ENCODE results near the gene MAD1L1.

MAD1L1 gene

GRCh38 chr7:2241580-2242540 lies 9.1 kb upstream of the MAD1L1 start, which contains the start of the genes MRM2 and NUDT1:
Gene MRM2 (minus strand): TSS chr7:2242205. CDS start chr7:2242169, 36 bp downstream.
Gene NUDT1 (plus strand): TSS chr7:2242226. CDS start chr7:2244575, 2,349 bp downstream.
- peak; percentile 76 for DNase-seq

DNA sequence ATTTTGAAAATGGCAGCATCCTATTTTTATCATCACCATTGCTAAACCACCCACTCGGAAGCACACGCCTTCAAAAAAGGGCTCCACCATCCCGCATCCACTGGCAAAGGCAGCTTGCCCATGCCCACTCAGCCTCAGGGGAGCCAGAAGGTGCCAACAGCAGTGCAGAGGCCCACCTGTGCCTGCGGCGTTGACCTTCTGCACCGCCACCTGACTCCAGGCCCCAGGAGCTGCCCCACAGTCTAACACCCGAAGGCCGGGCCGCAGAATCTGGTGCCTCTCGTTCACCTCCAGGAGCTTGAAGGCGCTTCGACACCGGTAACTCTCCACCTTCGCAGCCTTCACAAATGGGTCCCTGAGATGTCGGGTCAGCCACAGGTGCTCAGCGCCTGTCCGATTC lies 6.5 kb upstream of the MAD1L1 start:
- DNase-seq: no peak

DNA sequence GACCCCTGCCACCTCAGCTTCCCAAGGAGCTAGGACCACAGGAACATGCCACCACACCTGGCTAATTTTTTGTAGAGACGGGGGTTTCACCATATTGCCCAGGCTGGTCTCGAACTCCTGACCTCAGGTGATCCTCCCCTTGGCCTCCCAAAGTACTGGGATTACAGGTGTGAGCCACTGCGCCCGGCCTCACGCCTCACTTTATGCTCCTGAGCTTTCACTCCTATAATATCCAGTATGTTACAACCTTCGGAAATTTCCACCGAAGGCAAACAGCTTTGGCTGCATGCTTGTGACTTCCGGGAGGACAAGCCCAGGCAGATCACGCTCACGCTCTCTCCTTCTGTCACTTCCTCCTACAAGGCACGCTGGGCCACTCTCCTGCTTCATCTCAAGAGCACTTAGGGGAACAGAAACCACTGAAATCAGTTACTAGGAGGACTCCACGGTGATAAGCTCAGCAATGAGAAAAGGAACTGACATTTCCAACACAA lies 4.4 kb upstream of the MAD1L1 start:
- DNase-seq: no peak

GRCh38 chr7:2233926-2234325 lies 1.2 kb upstream of the MAD1L1 start:
- peak; percentile 26 for DNase-seq

- DNase-seq: no peak
Measured at GRCh38 chr7:2231992-2232765, 566 bp downstream of the MAD1L1 start.

DNA sequence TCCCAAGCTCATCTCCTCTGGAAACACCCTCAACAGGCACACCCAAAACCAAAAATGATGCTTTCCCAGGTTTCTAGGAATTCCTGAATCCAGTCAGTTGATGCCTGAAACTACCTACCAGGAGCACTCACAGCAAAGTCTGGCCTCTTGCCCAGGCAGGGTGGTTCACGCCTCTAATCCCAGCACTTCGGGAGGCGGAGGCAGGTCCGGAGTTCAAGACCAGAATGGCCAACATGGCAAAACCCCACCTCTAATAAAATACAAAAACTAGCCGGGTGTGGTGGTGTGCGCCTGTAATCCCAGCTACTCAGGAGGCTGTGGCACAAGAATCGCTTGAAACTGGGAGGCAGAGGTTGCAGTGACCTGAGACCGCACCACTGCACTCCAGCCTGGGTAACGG lies 1.9 kb downstream of the MAD1L1 start:
- DNase-seq: no peak

- DNase-seq: no peak
Measured at GRCh38 chr7:2230226-2230625, 2.5 kb downstream of the MAD1L1 start.

GRCh38 chr7:2229467-2229866 lies 3.3 kb downstream of the MAD1L1 start:
- DNase-seq: no peak

DNA sequence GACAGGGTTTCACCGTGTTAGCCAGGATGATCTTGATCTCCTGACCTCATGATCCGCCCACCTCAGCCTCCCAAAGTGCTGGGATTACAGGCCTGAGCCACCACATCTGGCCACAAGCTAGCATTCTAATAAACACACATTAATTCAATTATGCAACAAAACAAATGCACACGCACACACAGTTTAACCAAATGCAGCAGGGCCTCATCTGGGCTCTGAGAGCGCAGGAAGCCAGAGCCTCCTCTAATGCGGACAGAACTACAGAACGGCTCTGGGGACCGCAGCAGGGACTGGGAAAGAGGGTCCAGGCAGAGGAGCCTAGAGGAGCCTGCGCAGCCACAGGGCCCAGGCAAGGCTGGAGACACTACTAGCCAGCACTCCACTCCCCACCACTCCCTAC lies 3.8 kb downstream of the MAD1L1 start:
- DNase-seq: no peak

DNA sequence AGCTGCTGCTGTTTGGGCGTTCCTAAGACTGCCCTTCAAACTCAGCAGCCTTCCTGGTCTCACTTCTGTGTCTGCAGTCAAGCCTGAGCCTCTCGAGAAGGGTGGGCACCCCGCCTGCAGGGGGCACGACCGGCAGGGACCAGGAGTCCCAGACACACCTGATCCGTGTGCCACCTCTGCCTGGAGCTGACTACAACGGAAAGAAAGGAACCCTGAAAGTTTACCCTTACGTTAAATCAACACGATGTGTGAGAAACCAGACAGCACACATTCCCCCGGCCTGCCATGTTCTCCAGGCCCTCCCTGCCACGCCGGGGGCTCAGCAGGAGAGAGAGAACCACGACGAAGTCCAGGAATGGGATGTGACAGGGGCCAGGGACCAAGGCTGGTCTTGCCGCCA lies 5.0 kb downstream of the MAD1L1 start:
- no peak for DNase-seq

GRCh38 chr7:2225830-2226229 lies 6.9 kb downstream of the MAD1L1 start:
- DNase-seq: no peak

GRCh38 chr7:2225336-2225735 lies 7.4 kb downstream of the MAD1L1 start:
- DNase-seq: no peak

GRCh38 chr7:2224934-2225333 lies 7.8 kb downstream of the MAD1L1 start:
- no peak for DNase-seq

GRCh38 chr7:2224491-2224928 lies 8.2 kb downstream of the MAD1L1 start:
- DNase-seq: no peak

DNA sequence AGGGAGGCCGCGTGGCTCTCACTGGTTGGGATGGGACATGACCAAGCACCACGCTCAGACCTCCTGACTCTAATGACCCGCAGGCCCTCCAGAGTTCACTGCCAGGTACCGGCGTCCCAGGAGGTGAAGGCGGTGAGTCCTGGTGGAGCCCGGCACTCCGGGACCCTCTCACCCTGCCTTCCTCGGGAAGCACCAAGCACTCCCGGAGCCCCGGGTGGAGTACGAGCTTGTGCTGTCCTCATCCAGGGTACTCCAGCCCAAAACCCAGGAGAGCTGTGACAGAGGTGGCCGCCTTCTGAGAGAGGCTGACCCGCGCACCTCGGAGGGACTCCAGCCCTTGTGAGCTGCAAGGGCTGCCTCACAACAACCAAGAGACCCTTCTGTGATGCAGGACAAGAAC lies 9.4 kb downstream of the MAD1L1 start:
- no peak for DNase-seq

GRCh38 chr7:2222516-2222915 lies 10.2 kb downstream of the MAD1L1 start:
- DNase-seq: no peak

GRCh38 chr7:2220954-2221353 lies 11.8 kb downstream of the MAD1L1 start:
- DNase-seq: no peak

DNA sequence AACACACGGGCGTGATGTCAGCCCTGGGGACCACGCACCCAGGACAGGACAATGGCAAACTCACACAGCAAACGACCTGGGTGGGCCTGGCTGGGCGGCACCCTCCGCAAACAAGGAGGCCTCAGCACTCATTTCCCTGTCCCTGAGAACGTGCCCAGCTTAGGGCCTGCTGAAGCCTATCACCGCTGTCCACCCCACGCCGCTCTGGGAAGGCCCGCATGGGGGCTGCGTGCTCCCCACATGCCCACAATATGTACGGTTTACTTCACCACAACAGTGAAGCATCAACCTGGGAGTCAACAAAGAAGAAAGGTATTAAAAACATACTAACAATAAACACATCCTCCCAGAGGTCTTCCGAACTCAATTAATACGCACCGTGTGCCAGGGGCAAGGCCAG lies 12.2 kb downstream of the MAD1L1 start:
- no peak for DNase-seq

DNA sequence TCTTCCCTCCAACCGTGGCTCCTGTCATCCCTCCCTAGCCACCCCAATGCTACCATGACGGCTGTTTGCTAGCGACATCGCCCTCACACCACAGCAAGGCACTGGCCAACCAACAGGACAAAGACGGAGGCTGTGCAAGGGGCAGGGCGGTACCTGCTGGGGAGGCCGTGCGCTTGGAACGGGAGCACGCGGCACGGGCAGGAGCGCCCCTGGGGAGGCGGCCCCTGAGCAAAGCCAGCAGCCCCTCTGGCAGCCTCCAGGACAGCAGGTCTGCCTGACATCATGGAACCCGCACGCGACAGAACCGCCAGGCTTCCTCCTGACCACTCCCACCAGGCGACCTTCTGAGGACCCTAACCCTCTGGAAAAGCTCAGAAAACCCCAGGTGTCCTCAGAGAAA lies 12.7 kb downstream of the MAD1L1 start:
- no peak for DNase-seq

DNA sequence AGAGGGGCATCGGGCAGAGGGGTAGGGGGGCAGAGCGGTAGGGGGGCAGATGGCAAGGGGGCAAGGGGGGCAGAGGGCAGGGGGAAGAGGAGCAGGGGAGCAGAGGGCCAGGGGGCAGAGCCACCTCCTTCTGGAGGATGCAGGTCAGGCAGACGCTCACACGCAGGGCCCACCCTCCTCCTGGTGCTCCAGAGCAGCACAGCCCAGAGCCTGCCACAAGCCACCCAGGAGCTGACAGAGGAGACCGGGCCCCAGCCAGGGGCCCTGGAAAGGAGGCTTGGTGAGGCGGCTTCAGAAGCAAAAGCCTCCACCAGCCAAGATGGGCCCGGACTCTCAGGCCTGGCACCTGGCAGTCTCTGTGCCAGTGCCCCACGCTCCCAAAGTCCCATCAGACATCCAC lies 13.1 kb downstream of the MAD1L1 start:
- no peak for DNase-seq

GRCh38 chr7:2219136-2219535 lies 13.6 kb downstream of the MAD1L1 start:
- DNase-seq: no peak

DNA sequence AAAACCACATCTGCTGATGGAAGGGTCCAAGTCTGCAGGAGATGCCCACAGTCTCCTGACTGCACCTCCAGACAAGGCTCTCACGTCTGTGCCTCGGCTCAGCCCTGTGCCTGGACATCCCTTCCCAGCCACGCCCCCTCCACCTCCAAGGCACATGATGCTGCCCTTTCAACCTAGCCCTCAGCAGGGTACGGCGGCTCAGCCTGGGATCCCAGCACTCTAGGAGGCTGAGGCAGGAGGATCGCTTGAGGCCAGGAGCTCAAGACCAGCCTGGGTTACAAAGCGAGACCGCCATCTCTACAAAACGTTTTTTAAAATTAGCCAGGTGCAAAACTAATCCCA lies 14.3 kb downstream of the MAD1L1 start:
- no peak for DNase-seq

- DNase-seq: no peak
Measured at GRCh38 chr7:2217716-2218443, 14.9 kb downstream of the MAD1L1 start.

All from fibroblast of skin of right biceps (primary cell).